Measurements from ENCODE around the gene NXPH3.

The NXPH3 gene

DNA sequence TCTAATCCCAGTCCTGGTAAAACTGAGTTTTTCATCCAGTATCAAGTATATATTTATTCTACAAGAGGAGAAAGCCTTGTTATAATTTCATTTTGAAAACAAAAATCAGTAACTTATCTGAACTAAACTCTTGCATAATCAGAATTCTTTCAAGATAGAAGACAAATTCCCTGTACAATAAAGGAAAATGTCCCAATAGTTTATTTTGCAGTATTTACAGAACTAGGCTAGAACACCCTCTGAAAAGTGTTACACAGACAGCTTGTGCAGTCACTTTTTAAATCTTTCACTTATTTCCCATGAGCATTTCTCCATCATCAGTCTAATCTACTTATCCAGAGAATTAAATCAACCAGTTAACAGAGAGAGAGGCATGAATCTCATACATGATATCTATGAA, 53.8 kb downstream of the NXPH3 start:
- DNase-seq (ENCODE audit: low spot score), result no peak

DNA sequence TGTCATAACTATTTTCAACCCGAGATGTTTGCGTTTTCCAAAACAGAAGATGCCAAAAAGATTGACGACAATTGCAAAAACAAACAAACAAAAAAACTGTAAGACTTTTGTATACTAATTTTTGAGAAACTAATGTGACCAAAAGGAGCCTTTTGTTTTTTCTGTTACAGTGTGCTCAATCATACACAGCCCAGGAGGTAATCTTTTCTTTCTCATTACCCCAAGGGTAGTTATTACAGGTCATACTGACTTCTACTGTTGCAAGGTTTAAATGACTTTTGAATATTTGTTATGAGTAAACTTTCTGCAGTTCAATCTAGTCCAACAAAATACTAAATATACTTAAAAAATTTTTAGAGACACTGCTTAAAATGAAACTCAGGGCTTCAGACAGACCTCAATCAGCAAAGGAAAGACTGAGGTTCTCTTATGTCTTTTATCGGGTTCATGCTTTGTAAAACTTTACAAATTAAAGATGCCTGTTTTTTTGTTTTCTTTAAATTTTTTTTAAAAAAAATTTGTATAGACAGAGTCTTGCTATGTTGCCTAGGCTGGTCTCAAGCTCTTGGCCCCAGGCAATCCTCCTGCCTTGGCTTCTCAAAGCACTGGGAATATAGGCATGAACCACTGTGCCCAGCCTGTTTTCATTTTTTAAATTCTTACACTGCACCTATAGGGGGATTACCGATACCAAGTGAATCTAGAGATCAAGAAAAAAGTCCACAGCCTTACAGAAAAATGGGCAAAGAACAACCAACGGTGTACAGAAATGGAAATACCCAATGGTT, 54.6 kb downstream of the NXPH3 start:
- no peak for DNase-seq (ENCODE audit: low spot score)

GRCh38 chr17:49631496-49631895, 55.8 kb downstream of the NXPH3 start:
- DNase-seq (ENCODE audit: low spot score), result peak; percentile 70
